KMS-11 (cell line): ENCODE results near the gene SEMA3C.

ENCODE experiments used
- H2AFZ ChIP-seq: fragments of 200-600 bp; sonication (generic); 2 replicates; pipeline ENCODE4 v1.6.1; 2016; ENCODE audit warnings: antibody characterized with exemption, mixed run types, low read depth
- H3K27ac ChIP-seq: fragments of 200-600 bp; sonication (generic); 2 replicates; pipeline ENCODE4 v1.6.1; 2016; ENCODE audit warnings: mild to moderate bottlenecking, mixed run types
- H3K27me3 ChIP-seq: fragments of 200-600 bp; sonication (generic); 2 replicates; pipeline ENCODE4 v1.6.1; 2017; ENCODE audit warnings: mild to moderate bottlenecking, low read depth, mixed run types, moderate library complexity; ENCODE audit not compliant: insufficient read depth
- H3K36me3 ChIP-seq: fragments of 200-600 bp; sonication (generic); 2 replicates; pipeline ENCODE4 v1.6.1; 2017; ENCODE audit warnings: mild to moderate bottlenecking, mixed run types; ENCODE audit not compliant: insufficient read depth
- H3K4me1 ChIP-seq: fragments of 200-600 bp; sonication (generic); 2 replicates; pipeline ENCODE4 v1.6.1; 2016; ENCODE audit warnings: mild to moderate bottlenecking, low read depth, mixed run types; ENCODE audit not compliant: poor library complexity, severe bottlenecking
- H3K4me2 ChIP-seq: fragments of 200-600 bp; sonication (generic); 2 replicates; pipeline ENCODE4 v1.7.0; 2016; ENCODE audit warnings: mild to moderate bottlenecking, mixed run types
- H3K4me3 ChIP-seq: fragments of 200-600 bp; sonication (generic); IDR thresholded peaks from 2 replicates; pipeline ENCODE4 v1.6.1; 2017; ENCODE audit warnings: low read depth, low read length, mixed read lengths; ENCODE audit not compliant: insufficient read depth
- H3K79me2 ChIP-seq: fragments of 200-600 bp; sonication (generic); 2 replicates; pipeline ENCODE4 v1.6.1; 2016; ENCODE audit warnings: low read depth, mixed run types; ENCODE audit not compliant: insufficient read depth
- H3K9ac ChIP-seq: fragments of 200-600 bp; sonication (generic); 2 replicates; pipeline ENCODE4 v1.6.1; 2016; ENCODE audit warnings: mild to moderate bottlenecking, mixed run types
- H4K20me1 ChIP-seq: fragments of 200-600 bp; sonication (generic); 2 replicates; pipeline ENCODE4 v1.6.1; 2016; ENCODE audit warnings: mild to moderate bottlenecking, mixed run types; ENCODE audit not compliant: insufficient read depth
- TF ChIP-seq, protein P1 (sequence below): fragments of 200-600 bp; sonication (generic); conservative IDR thresholded peaks from 2 replicates; pipeline ENCODE4 v1.6.1; 2017; ENCODE audit warnings: low read depth, mild to moderate bottlenecking, antibody characterized with exemption, low read length, moderate library complexity, mixed read lengths

The SEMA3C gene

GRCh38 chr7:80785961-80786536, 132.8 kb downstream of the SEMA3C start:
- TF ChIP-seq, protein P1, sequence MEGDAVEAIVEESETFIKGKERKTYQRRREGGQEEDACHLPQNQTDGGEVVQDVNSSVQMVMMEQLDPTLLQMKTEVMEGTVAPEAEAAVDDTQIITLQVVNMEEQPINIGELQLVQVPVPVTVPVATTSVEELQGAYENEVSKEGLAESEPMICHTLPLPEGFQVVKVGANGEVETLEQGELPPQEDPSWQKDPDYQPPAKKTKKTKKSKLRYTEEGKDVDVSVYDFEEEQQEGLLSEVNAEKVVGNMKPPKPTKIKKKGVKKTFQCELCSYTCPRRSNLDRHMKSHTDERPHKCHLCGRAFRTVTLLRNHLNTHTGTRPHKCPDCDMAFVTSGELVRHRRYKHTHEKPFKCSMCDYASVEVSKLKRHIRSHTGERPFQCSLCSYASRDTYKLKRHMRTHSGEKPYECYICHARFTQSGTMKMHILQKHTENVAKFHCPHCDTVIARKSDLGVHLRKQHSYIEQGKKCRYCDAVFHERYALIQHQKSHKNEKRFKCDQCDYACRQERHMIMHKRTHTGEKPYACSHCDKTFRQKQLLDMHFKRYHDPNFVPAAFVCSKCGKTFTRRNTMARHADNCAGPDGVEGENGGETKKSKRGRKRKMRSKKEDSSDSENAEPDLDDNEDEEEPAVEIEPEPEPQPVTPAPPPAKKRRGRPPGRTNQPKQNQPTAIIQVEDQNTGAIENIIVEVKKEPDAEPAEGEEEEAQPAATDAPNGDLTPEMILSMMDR: no peak
- no peak overlapping the region for H2AFZ ChIP-seq
- no peak overlapping the region for H3K4me2 ChIP-seq

DNA sequence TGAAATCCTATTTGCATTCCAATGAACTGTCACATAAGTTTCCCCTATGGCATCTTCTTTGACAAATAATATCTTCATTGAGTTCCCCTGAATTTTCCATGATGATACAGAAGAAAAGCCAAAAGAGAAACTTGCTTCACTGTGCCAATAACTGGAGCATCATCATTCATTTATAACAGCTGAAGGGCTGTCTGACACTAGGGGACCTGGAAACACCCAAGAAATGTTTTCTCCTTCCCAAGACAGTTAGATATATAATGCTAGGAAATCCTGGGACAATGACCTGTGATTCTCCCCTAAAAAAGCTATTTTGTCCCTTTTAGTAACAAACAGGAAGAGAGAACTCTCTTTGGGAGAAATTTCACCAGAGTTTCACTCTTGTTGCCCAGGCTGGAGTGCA, 133.6 kb downstream of the SEMA3C start:
- H3K4me2 ChIP-seq: no peak overlapping the region
- no peaks in the 10 kb centered on the region for H4K20me1 ChIP-seq
- no peaks in the 10 kb centered on the region for H3K4me1 ChIP-seq
- no peaks in the 10 kb centered on the region for H3K79me2 ChIP-seq
- no peak overlapping the region for H3K4me3 ChIP-seq
- no peak overlapping the region for H3K9ac ChIP-seq
- no peak overlapping the region for H2AFZ ChIP-seq
- H3K36me3 ChIP-seq: no peaks in the 10 kb centered on the region
- H3K27ac ChIP-seq: no peak overlapping the region
- no peaks in the 10 kb centered on the region for H3K27me3 ChIP-seq
- TF ChIP-seq, protein P1: no peak

More at GRCh38 chr7:80785961-80786536, 132.8 kb downstream of the SEMA3C start:
- Histone ChIP-seq H3K79me2 (no peaks in the 10 kb centered on the region), H3K4me1 (no peaks in the 10 kb centered on the region), H3K27me3 (no peaks in the 10 kb centered on the region), H3K36me3 (no peaks in the 10 kb centered on the region), H3K9ac (no peak overlapping the region), H3K27ac (no peak overlapping the region), H3K4me3 (no peak overlapping the region), H4K20me1 (no peaks in the 10 kb centered on the region)

DNA sequence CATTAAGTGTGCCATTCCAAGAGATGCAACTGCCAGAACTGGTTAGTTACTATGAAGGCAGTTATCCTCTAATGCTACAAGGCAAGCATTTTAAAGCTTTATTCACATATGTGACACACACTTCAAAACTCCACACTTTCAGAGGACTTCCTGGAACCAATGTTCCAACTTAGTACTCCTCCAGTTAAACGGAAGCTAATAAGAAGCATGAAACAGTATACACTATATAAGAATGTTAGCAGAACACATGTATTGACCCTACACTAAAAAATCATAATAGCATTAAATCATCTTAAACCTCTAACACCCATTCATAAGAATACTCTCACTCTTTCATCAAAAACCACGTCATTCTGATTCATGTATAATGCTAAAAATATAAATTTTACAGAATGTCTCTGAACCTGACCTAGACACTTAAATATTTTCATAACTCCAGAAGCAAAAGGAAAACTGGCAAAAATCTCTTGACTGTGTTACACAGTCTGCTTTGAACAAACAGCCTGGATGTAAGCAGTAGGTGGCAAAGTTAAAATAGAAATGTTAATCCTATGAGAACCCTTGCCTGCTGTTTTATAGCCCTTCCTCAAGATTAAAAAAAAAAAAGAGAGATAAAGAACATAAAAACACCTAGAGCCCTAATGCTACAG, 135.0 kb downstream of the SEMA3C start:
- no peaks in the 10 kb centered on the region for H3K79me2 ChIP-seq
- no peak overlapping the region for H3K27ac ChIP-seq
- TF ChIP-seq, protein P1: no peak
- no peaks in the 10 kb centered on the region for H4K20me1 ChIP-seq
- H3K4me3 ChIP-seq: no peak overlapping the region
- H3K4me1 ChIP-seq: no peaks in the 10 kb centered on the region
- H2AFZ ChIP-seq: no peak overlapping the region
- H3K4me2 ChIP-seq: no peak overlapping the region
- H3K9ac ChIP-seq: no peak overlapping the region
- no peaks in the 10 kb centered on the region for H3K36me3 ChIP-seq
- H3K27me3 ChIP-seq: no peaks in the 10 kb centered on the region

DNA sequence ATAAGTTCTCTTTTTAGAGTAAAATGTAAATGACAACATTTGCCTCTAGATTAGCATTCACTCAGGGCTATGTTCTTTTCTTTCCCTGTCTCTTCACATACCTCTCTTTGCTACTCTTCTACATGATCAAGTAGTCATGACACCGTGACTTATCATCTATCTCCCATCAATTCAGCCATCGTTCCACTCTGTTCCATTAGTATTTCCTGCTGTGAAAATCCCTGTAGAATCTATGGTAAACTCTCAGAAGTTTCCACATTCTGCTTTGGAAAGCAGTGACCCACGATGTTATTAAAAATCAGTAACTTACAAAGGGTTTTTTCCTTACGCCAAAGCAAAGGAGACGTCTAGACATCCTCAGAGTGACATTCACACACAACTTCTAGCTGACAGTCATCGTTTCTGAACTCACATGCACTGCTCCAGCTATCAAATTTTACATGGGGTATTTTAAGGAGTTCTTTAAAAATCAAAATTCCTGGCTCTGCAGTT, 135.6 kb downstream of the SEMA3C start:
- Histone ChIP-seq H3K9ac (no peak overlapping the region), H4K20me1 (no peaks in the 10 kb centered on the region), H2AFZ (no peak overlapping the region), H3K4me1 (no peaks in the 10 kb centered on the region), H3K27me3 (no peaks in the 10 kb centered on the region), H3K36me3 (no peaks in the 10 kb centered on the region), H3K79me2 (no peaks in the 10 kb centered on the region), H3K27ac (no peak overlapping the region), H3K4me2 (no peak overlapping the region), H3K4me3 (no peak overlapping the region)
- TF ChIP-seq, protein P1: no peak
